Keratinocyte (primary cell): ENCODE results near the gene TMEM132A. TPM values are rescaled to one million over a fixed set of nuclear protein-coding genes. Genes with fewer than 3 reads are reported as not detected.

ENCODE experiments used
- DNase-seq: peaks from one replicate; pipeline ENCODE4 v3.0.0-alpha.2; 2011; ENCODE audit warnings: low read depth, missing footprints, low spot score
- FAIRE-seq: peaks from 2 replicates; lab custom pipeline; 2011; peaks lifted over from hg19 to GRCh38; lab: Jason Lieb, UNC
- H2AFZ ChIP-seq: 2 replicates; pipeline ENCODE4 v1.6.0; 2012; ENCODE audit warnings: low read length, control low read depth, inconsistent platforms; ENCODE audit not compliant: control insufficient read depth
- H3K27ac ChIP-seq: 2 replicates; pipeline ENCODE4 v1.5.1; 2011; ENCODE audit warnings: low read length; ENCODE audit not compliant: control insufficient read depth, insufficient read depth
- H3K27me3 ChIP-seq: 3 replicates; pipeline ENCODE4 v1.6.0; 2011; ENCODE audit warnings: low read length; ENCODE audit not compliant: control insufficient read depth, insufficient read depth; ENCODE audit errors: extremely low read depth
- H3K36me3 ChIP-seq, 2 experiments: 2 replicates in 1 of 2; 3 replicates in 1 of 2; pipeline ENCODE4 v1.5.1; 2011; ENCODE audit warnings: low read length in 2 of 2, mild to moderate bottlenecking in 1 of 2; ENCODE audit not compliant: control insufficient read depth in 2 of 2, insufficient read depth in 2 of 2; ENCODE audit errors: extremely low read depth in 1 of 2
- H3K4me1 ChIP-seq: 3 replicates; pipeline ENCODE4 v1.5.1; 2011; ENCODE audit warnings: low read length; ENCODE audit not compliant: control insufficient read depth, insufficient read depth; ENCODE audit errors: extremely low read depth
- H3K4me2 ChIP-seq: 3 replicates; pipeline ENCODE4 v1.6.0; 2011; ENCODE audit warnings: low read depth, low read length; ENCODE audit not compliant: control insufficient read depth, insufficient read depth; ENCODE audit errors: extremely low read depth
- H3K4me3 ChIP-seq, 3 experiments: fragments of 200-600 bp in 1 of 3; sonication (generic) in 1 of 3; 2 replicates in 2 of 3; 3 replicates in 1 of 3; pipeline ENCODE4 v1.5.1; 2011 to 2016; ENCODE audit warnings: low read length in 3 of 3, mild to moderate bottlenecking in 3 of 3, control low read depth in 2 of 3, inconsistent platforms in 1 of 3, low read depth in 1 of 3, mixed read lengths in 1 of 3, mixed run types in 1 of 3, moderate library complexity in 1 of 3; ENCODE audit not compliant: control insufficient read depth in 2 of 3, insufficient read depth in 2 of 3; ENCODE audit errors: extremely low read depth in 1 of 3
- H3K79me2 ChIP-seq: 2 replicates; pipeline ENCODE4 v1.6.0; 2012; ENCODE audit warnings: low read length; ENCODE audit not compliant: control insufficient read depth, insufficient read depth
- H3K9ac ChIP-seq: 3 replicates; pipeline ENCODE4 v1.6.0; 2011; ENCODE audit warnings: low read length; ENCODE audit not compliant: control insufficient read depth, insufficient read depth; ENCODE audit errors: extremely low read depth
- H3K9me1 ChIP-seq: 3 replicates; pipeline ENCODE4 v1.6.0; 2011; ENCODE audit warnings: low read length; ENCODE audit not compliant: control insufficient read depth, insufficient read depth; ENCODE audit errors: extremely low read depth
- H3K9me3 ChIP-seq: 2 replicates; pipeline ENCODE4 v1.5.1; 2012; ENCODE audit warnings: low read depth, low read length; ENCODE audit not compliant: control insufficient read depth
- H4K20me1 ChIP-seq: 3 replicates; pipeline ENCODE4 v1.6.0; 2011; ENCODE audit warnings: low read length; ENCODE audit not compliant: control insufficient read depth, insufficient read depth; ENCODE audit errors: extremely low read depth
- CTCF ChIP-seq, 3 experiments: IDR thresholded peaks in 1 of 3; conservative IDR thresholded peaks in 1 of 3; optimal IDR thresholded peaks in 1 of 3; 2 replicates in 2 of 3; 3 replicates in 1 of 3; pipeline versions ENCODE3 to v1.5.1; 2011; ENCODE audit warnings: low read length in 3 of 3, mild to moderate bottlenecking in 3 of 3, moderate library complexity in 2 of 3, control low read depth in 1 of 3, inconsistent platforms in 1 of 3; ENCODE audit not compliant: insufficient read depth in 2 of 3; ENCODE audit errors: extremely low read depth in 1 of 3
- EZH2 ChIP-seq: IDR thresholded peaks from one replicate; pipeline ENCODE4 v1.6.1; 2012; ENCODE audit warnings: inconsistent platforms, mild to moderate bottlenecking, low read length, moderate library complexity
- dilution Hi-C: fragments of 300-500 bp; cut with MboI; formaldehyde crosslinking; loops from one replicate; pipeline ENCODE4 v1.7.0; 2020; ENCODE audit warnings: low sequenced_read_pairs; ENCODE audit not compliant: extremely low pct_ligation_motif_present
- polyA plus RNA-seq, 5 experiments: library from polyadenylated mRNA; depleted of rRNA in 3 of 5; stranded (reverse) in 3 of 5; stranded (forward) in 1 of 5; unstranded in 1 of 5; fragments of >200 nt; gene quantifications; 1 replicate in 1 of 5; 2 replicates in 3 of 5; 3 replicates in 1 of 5; pipeline versions ENCODE4 v1.2.1 to v1.2.3, GENCODE V29; 2011 to 2012; ENCODE audit warnings: missing spikeins in 2 of 5, low read depth in 1 of 5, low replicate concordance in 1 of 5

TMEM132A gene
- polyA plus RNA-seq, 1 donor (not counting 4 experiments of a cell fraction or from before 2014, with no cell fraction given), result 16.6 TPM

GRCh38 chr11:60918251-60918938, 5.9 kb upstream of the TMEM132A start:
- Histone ChIP-seq H4K20me1 (peaks cover 2% of the 10 kb centered on the region), H3K4me1 (peaks cover 49% of the 10 kb centered on the region), H3K27ac (peak overlapping the region; percentile 68), H3K9ac (no peak overlapping the region), H3K79me2 (peaks cover 38% of the 10 kb centered on the region), H3K9me3 (no peaks in the 10 kb centered on the region), H3K4me2 (peak overlapping the region; percentile 20), H3K9me1 (peaks cover 4% of the 10 kb centered on the region), H2AFZ (no peak overlapping the region), H3K27me3 (no peaks in the 10 kb centered on the region), H3K36me3 (peaks cover 19% of the 10 kb centered on the region in 2 experiments), H3K4me3 (no peak overlapping the region)
- TF ChIP-seq EZH2 (no peak), CTCF (optimal IDR thresholded peaks at IDR 0.05 in 1 of 3, IDR thresholded peaks at IDR 0.05 in 1 of 3, conservative IDR thresholded peaks at IDR 0.05 in 1 of 3; ENCODE audit: extremely low read depth in 1 of 3, insufficient read depth in 2 of 3, low read length in 3 of 3) (no peak)
- no peak for DNase-seq
- dilution Hi-C loops, result no loop called here
- FAIRE-seq, result no peak

GRCh38 chr11:60918939-60919265, 5.4 kb upstream of the TMEM132A start:
- FAIRE-seq, result no peak
- H3K9me1 ChIP-seq, result peaks cover 4% of the 10 kb centered on the region
- H3K4me2 ChIP-seq, result peak overlapping the region; percentile 20
- DNase-seq, result no peak
- H3K9ac ChIP-seq, result no peak overlapping the region
- H3K27ac ChIP-seq, result peak overlapping the region; percentile 68
- H3K36me3 ChIP-seq, result peaks cover 19% of the 10 kb centered on the region in 2 experiments
- dilution Hi-C loops, result no loop called here
- peaks cover 50% of the 10 kb centered on the region for H3K4me1 ChIP-seq
- H3K4me3 ChIP-seq, result no peak overlapping the region
- no peak overlapping the region for H2AFZ ChIP-seq
- TF ChIP-seq EZH2 (no peak), CTCF (optimal IDR thresholded peaks at IDR 0.05 in 1 of 3, IDR thresholded peaks at IDR 0.05 in 1 of 3, conservative IDR thresholded peaks at IDR 0.05 in 1 of 3; ENCODE audit: extremely low read depth in 1 of 3, insufficient read depth in 2 of 3, low read length in 3 of 3) (no peak)
- H3K79me2 ChIP-seq, result peaks cover 38% of the 10 kb centered on the region
- no peaks in the 10 kb centered on the region for H3K9me3 ChIP-seq
- H4K20me1 ChIP-seq, result peaks cover 2% of the 10 kb centered on the region
- H3K27me3 ChIP-seq, result no peaks in the 10 kb centered on the region
